Activated CD4-positive, alpha-beta T cell treated with anti-CD3 and anti-CD28 coated beads for 24 hours (primary cell): ENCODE measurements around the gene HBA1.
A peak's percentile ranks its signal among the peaks of the same experiment; 100 is the strongest.
"Not testable (repeated sequence)": the region's sequence is repeated elsewhere in the genome, so short reads cannot be mapped to it uniquely, and the experiment has no call there.

Source experiments
- DNase-seq, 2 donors: peaks; one replicate each; pipeline ENCODE4 v3.0.0-alpha.2; 2020; ENCODE audit warnings: low read depth in 2 of 2

Gene HBA1

DNA sequence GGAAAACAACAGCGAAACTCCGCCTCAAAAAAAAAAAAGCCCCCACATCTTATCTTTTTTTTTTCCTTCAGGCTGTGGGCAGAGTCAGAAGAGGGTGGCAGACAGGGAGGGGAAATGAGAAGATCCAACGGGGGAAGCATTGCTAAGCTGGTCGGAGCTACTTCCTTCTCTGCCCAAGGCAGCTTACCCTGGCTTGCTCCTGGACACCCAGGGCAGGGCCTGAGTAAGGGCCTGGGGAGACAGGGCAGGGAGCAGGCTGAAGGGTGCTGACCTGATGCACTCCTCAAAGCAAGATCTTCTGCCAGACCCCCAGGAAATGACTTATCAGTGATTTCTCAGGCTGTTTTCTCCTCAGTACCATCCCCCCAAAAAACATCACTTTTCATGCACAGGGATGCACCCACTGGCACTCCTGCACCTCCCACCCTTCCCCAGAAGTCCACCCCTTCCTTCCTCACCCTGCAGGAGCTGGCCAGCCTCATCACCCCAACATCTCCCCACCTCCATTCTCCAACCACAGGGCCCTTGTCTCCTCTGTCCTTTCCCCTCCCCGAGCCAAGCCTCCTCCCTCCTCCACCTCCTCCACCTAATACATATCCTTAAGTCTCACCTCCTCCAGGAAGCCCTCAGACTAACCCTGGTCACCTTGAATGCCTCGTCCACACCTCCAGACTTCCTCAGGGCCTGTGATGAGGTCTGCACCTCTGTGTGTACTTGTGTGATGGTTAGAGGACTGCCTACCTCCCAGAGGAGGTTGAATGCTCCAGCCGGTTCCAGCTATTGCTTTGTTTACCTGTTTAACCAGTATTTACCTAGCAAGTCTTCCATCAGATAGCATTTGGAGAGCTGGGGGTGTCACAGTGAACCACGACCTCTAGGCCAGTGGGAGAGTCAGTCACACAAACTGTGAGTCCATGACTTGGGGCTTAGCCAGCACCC, 1.2 kb upstream of the HBA1 start:
- DNase-seq: no peak

DNA sequence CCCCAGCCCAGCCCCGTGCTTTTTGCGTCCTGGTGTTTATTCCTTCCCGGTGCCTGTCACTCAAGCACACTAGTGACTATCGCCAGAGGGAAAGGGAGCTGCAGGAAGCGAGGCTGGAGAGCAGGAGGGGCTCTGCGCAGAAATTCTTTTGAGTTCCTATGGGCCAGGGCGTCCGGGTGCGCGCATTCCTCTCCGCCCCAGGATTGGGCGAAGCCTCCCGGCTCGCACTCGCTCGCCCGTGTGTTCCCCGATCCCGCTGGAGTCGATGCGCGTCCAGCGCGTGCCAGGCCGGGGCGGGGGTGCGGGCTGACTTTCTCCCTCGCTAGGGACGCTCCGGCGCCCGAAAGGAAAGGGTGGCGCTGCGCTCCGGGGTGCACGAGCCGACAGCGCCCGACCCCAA, 474 bp upstream of the HBA1 start:
- not testable (repeated sequence) for DNase-seq

- DNase-seq: no peak
Measured at GRCh38 chr16:177394-177822, 928 bp downstream of the HBA1 start.

GRCh38 chr16:177981-178667, 1.6 kb downstream of the HBA1 start:
- DNase-seq: no peak

- DNase-seq: no peak
Measured at GRCh38 chr16:178668-179015, 2.2 kb downstream of the HBA1 start.

DNA sequence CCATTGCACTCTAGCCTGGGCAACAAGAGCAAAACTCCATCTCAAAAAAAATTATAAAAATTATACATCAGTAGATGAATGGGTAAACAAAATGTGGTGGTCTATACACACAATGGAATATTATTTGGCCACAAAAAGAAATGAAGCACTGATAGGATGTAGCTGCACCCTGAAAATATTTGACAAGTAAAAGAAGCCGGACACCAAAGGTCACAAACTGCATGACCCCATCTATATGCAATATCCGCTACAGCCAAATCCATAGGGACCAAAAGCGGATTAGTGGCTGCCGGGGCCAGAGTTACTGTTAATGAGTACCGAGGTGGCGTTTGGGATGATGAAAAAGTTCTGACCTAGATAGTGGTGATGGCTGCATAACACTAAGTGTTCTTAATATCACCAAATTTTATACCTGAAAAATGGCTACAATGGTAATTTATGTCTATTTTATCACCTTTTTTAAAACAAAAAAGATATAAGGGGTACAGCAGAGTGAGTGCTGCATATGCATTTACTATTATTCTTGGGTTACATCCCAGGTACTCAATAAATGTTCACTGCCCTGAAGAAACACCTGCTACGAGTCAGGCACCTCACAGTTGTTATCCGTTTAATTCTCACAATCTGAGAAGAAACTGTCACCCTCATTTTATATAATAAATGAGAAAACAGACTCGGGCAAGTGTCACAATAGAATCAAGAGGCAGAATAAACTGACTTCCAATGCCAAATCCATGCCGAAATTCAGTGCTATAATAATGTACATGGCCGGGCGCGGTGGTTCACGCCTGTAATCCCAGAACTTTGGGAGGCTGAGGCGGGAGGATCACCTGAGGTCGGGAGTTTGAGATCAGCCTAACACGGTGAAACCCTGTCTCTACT, 3.0 kb downstream of the HBA1 start:
- DNase-seq: no peak

DNA sequence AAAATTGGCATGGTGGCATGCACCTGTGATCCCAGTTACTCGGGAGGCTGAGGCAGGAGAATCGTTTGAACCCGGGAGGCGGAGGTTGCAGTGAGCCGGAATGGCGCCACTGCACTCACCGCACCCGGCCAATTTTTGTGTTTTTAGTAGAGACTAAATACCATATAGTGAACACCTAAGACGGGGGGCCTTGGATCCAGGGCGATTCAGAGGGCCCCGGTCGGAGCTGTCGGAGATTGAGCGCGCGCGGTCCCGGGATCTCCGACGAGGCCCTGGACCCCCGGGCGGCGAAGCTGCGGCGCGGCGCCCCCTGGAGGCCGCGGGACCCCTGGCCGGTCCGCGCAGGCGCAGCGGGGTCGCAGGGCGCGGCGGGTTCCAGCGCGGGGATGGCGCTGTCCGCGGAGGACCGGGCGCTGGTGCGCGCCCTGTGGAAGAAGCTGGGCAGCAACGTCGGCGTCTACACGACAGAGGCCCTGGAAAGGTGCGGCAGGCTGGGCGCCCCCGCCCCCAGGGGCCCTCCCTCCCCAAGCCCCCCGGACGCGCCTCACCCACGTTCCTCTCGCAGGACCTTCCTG, 3.7 kb downstream of the HBA1 start, which contains the start of gene HBQ1:
HBQ1 (plus strand) TSS at position 359 of the 575 bp plus-strand sequence; CDS start at position 387, 28 bp downstream.
- DNase-seq: peak; percentile 15 to 24

- peak; percentile 82 to 85 for DNase-seq
Measured at GRCh38 chr16:180681-181564, 4.4 kb downstream of the HBA1 start.

DNA sequence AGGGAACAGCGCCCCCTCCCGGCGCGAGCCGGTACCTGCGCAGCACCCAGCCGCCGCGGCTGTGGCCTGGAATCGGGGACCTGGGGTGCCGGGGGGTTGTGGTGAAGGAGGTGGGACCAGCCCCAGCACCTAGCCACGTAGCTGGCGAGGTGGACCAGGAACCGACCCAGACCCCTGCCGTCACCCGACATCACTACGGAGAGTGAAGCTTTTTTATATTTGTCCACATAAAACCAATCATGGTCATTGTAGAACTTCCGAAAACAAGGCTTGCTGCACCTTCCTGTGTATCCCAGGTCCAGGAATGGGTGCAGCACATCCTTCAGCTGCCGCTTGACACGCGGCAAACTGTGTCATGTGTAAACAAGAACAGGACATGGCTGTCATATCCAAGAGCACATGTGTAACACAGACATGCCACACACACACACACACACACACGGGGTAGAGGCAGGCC, 5.1 kb downstream of the HBA1 start:
- DNase-seq: no peak

- DNase-seq: no peak
Measured at GRCh38 chr16:183005-183404, 6.5 kb downstream of the HBA1 start.

GRCh38 chr16:185213-185612, 8.7 kb downstream of the HBA1 start:
- no peak for DNase-seq

DNA sequence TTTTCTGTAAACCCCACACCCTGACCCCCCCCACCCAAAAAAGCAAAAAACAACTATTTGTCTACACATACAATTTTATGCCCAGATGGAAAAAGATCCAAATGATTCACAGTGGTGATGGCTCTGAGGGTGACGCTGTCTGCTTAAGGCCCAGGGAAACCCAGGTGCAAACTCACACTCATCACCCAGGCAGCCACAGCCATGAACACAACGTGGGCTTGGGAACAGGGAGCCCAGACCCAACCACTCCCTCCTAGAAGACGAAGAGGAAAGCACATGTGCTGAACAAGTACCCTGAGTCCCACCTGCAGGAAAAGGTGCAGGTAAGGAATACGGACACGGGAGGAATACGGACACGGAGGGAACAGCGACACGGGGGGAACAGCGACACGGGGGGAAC, 9.2 kb downstream of the HBA1 start:
- DNase-seq: no peak

GRCh38 chr16:187330-187729, 10.8 kb downstream of the HBA1 start:
- DNase-seq: no peak

DNA sequence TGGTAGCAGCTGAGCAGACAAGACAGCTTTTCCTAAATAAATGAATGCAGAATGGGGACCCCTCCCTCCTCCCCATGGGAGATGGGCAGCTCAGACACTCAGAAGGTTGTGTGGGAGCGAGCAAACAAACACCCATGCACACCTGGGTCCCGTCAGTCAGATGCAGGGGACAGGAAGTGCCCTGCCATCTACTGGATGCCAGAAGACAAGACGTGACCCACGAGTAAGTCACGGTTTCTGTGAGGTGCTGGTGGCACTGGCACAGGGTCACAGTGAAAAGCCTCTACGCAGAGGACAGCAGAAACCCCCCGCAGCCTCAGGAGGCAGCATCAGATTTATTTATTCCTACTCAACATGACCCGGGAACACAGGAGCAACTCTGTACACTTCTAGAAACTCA, 12.2 kb downstream of the HBA1 start:
- no peak for DNase-seq

DNA sequence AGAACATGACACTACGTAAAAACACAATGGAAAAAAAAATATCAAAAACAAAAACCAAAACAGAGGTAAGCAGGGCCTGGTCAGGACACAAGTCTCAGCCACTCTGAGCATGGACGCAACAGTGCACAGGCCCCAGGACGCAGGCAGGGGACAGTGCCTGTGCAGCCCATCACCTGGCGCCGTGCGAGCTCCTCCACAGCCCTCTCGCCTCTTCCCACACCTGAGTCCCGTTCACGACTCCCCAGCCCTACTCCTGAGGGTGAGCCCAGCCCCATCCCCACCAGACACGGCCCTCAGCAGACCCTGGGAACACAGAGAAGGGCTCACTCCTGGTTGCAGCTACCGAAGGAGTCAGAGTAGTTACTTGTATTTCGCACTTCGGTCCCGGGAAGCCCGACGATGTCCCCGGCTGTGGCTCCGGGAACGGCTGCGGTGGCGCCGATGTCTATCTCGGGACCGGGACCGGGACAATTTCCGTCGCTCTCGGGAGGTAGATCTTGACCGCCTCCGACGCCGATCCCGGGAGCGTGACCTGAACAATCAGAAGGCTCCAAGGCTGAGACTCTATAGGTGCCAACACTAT, 13.2 kb downstream of the HBA1 start:
- DNase-seq: no peak

DNA sequence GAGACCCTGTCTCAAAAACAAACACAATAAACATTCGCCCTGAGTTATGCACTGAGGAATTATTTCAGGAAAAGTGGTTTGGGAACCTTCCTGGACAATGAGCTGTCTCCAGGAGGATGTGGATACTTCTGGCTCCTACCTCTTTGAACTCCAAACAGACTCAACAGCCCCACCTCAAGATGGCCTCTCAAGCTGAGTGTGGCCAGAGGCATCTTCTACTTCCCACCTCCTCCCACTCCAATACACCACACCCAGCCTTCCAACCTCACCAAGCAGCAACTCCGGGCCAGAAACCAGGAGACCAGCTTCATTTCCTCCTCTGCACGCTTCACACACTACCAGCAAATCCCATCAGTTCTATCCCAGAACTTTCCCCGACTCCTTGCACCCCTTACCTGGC, 15.4 kb downstream of the HBA1 start:
- no peak for DNase-seq

- DNase-seq: no peak
Measured at GRCh38 chr16:192686-193085, 16.2 kb downstream of the HBA1 start.

GRCh38 chr16:193441-193840, 17.0 kb downstream of the HBA1 start:
- no peak for DNase-seq

GRCh38 chr16:194516-194915, 18.0 kb downstream of the HBA1 start:
- DNase-seq: no peak

DNA sequence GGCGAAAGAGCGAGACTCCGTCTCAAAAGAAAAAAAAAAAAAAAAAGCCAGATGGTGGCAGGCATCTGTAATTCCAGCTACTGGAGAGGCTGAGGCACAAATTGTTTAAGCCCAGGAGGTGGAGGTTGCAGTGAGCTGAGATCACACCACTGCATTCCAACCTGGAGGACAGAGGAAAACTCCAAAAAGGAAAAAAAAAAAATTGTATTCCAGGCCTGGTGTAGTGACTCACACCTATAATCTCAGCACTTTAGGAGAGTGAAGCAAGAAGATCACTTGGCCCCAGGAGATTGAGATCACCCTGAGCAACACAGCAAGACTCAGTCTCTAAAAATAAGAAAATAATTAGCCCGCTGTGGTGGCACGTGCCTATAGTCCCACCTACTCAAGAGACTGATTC, 23.9 kb downstream of the HBA1 start:
- DNase-seq: no peak
